Stimulated activated CD4-positive, alpha-beta T cell treated with anti-CD3 and anti-CD28 coated beads, Interleukin-1b, Interleukin-23, amount 100 ng/mL, for 1 hour (primary cell): ENCODE measurements around the gene MYH13.

Source experiments
- DNase-seq, 2 donors: peaks; one replicate each; pipeline ENCODE4 v3.0.0-alpha.2; 2020; ENCODE audit warnings: low read depth in 2 of 2

Gene MYH13

GRCh38 chr17:10372906-10373305 is at the start of gene MYH13:
Gene MYH13 (minus strand): TSS chr17:10373006. CDS start chr17:10364530, 8,476 bp downstream.
- no peak for DNase-seq

GRCh38 chr17:10421900-10422542 is 49.2 kb upstream of the MYH13 start, which contains the start of gene MYH8:
Gene MYH8 (minus strand): TSS chr17:10421950. CDS start chr17:10420227, 1,723 bp downstream.
- DNase-seq: no peak

GRCh38 chr17:10421211-10421610 is 48.4 kb upstream of the MYH13 start:
- no peak for DNase-seq

- DNase-seq: no peak
Measured at GRCh38 chr17:10420811-10421210, 48.0 kb upstream of the MYH13 start.

- DNase-seq: no peak
Measured at GRCh38 chr17:10417431-10417830, 44.6 kb upstream of the MYH13 start.

GRCh38 chr17:10415161-10415560 is 42.4 kb upstream of the MYH13 start:
- no peak for DNase-seq

GRCh38 chr17:10403589-10403988 is 30.8 kb upstream of the MYH13 start:
- no peak for DNase-seq

GRCh38 chr17:10398352-10398751 is 25.5 kb upstream of the MYH13 start:
- no peak for DNase-seq

GRCh38 chr17:10396524-10397163 is 23.8 kb upstream of the MYH13 start:
- no peak for DNase-seq

GRCh38 chr17:10394201-10394887 is 21.5 kb upstream of the MYH13 start:
- DNase-seq: no peak

GRCh38 chr17:10392880-10393279 is 20.1 kb upstream of the MYH13 start:
- DNase-seq: no peak

GRCh38 chr17:10385871-10386270 is 13.1 kb upstream of the MYH13 start:
- DNase-seq: no peak

GRCh38 chr17:10384175-10384574 is 11.4 kb upstream of the MYH13 start:
- DNase-seq: no peak

GRCh38 chr17:10380631-10381408 is 8.0 kb upstream of the MYH13 start:
- DNase-seq: no peak

- DNase-seq: no peak
Measured at GRCh38 chr17:10370016-10370608, 2.7 kb downstream of the MYH13 start.

- no peak for DNase-seq
Measured at GRCh38 chr17:10369239-10369638, 3.6 kb downstream of the MYH13 start.

GRCh38 chr17:10368561-10368960 is 4.2 kb downstream of the MYH13 start:
- DNase-seq: no peak

GRCh38 chr17:10360578-10360977 is 12.2 kb downstream of the MYH13 start:
- no peak for DNase-seq

- DNase-seq: no peak
Measured at GRCh38 chr17:10357768-10358167, 15.0 kb downstream of the MYH13 start.

GRCh38 chr17:10354651-10355050 is 18.2 kb downstream of the MYH13 start:
- DNase-seq: no peak

- no peak for DNase-seq
Measured at GRCh38 chr17:10352893-10353292, 19.9 kb downstream of the MYH13 start.

GRCh38 chr17:10349403-10349802 is 23.4 kb downstream of the MYH13 start:
- DNase-seq: no peak
